Psoas muscle (tissue), 8 donors: Measurements from ENCODE around the gene DNA2. TPM values are rescaled to one million over a fixed set of nuclear protein-coding genes. Genes with fewer than 3 reads are reported as not detected.
A peak's percentile ranks its signal among the peaks of the same experiment; 100 is the strongest.

Source experiments
- ATAC-seq, 4 donors: fragments of 200-7000 bp; cut with Tn5 transposase; one replicate each; pipeline ENCODE4 v1.9.1; 2020; ENCODE audit warnings: moderate library complexity in 3 of 4, mild to moderate bottlenecking in 2 of 4
- DNase-seq, 2 donors: peaks; one replicate each; pipeline ENCODE4 v3.0.0-alpha.2; 2020
- H3K27ac ChIP-seq: fragments of 200-600 bp; one replicate; pipeline ENCODE4 v1.8.0; 2022
- H3K27me3 ChIP-seq, 3 donors: fragments of 200-600 bp in 1 of 3; one replicate each; pipeline versions ENCODE4 v1.6.1 to v1.8.0; 2013 to 2022; ENCODE audit warnings: low read length in 2 of 3, mild to moderate bottlenecking in 2 of 3, moderate library complexity in 1 of 3; ENCODE audit not compliant: insufficient read depth in 3 of 3
- H3K36me3 ChIP-seq, 2 donors: fragments of 200-600 bp in 1 of 2; one replicate each; pipeline versions ENCODE4 v1.6.1 to v1.8.0; 2013 to 2022; ENCODE audit warnings: low read depth in 1 of 2, mild to moderate bottlenecking in 1 of 2, moderate library complexity in 1 of 2; ENCODE audit not compliant: insufficient read depth in 1 of 2
- H3K4me1 ChIP-seq: fragments of 200-600 bp; one replicate; pipeline ENCODE4 v1.8.0; 2022
- H3K4me3 ChIP-seq: fragments of 200-600 bp; one replicate; pipeline ENCODE4 v1.8.0; 2022; ENCODE audit warnings: mild to moderate bottlenecking
- H3K9me3 ChIP-seq: fragments of 200-600 bp; one replicate; pipeline ENCODE4 v1.8.0; 2022
- CTCF ChIP-seq: fragments of 200-600 bp; IDR thresholded peaks from one replicate; pipeline ENCODE4 v1.8.0; 2022; ENCODE audit warnings: antibody characterized with exemption
- WGBS, 3 donors: extraction: QIAGEN DNeasy Blood & Tissue Kit; methylation state at CpG; one replicate each; pipeline versions ENCODE4 v1.1.6 to v1.1.7; 2013; 5-methylcytosine and 5-hydroxymethylcytosine counted together
- intact Hi-C, 2 donors: fragments of 100-400 bp; cut with DNase I; formaldehyde crosslinking; loops; one replicate each; pipeline versions ENCODE4 v1.11.0 to v1.14.2; 2022
- polyA plus RNA-seq, 3 donors: library from polyadenylated mRNA; stranded (reverse); fragments of 200-250 nt; gene quantifications; one replicate each; pipeline ENCODE4 v1.2.3, GENCODE V29; 2013
- total RNA-seq, 4 donors: library from RNA; stranded (reverse); fragmentation: NEBNext Ultra II Directional in 2 of 4; extraction: Animal tissue kit (Norgen Biotek cat#: 25700) in 2 of 4; gene quantifications; one replicate each; pipeline versions ENCODE4 v1.2.1 to v1.2.4, GENCODE V29; 2021 to 2023
- donor health status: healthy with polysubstance abuse.
- donor health status: DM: no; HTN: no; CAD: no; lungs with moderate emphysema.
- donor health status: Bipolar disorder and iron deficiency.
- donor health status: healthy.
- donor health status: DM: yes; HTN: yes; CAD: no.
- donor health status: DM: no; HTN: no; CAD: no.
- donor health status: DM: no; HTN: no; CAD: no.
- donor health status: DM: yes; HTN: yes; CAD: no.

The DNA2 gene
- total and polyA plus RNA-seq, 7 donors: 0.56 to 3.8 (median 1.7) TPM

- Histone ChIP-seq H3K27ac (no peak overlapping the region), H3K4me1 (no peaks in the 10 kb centered on the region), H3K27me3 (no peaks in the 10 kb centered on the region), H3K4me3 (no peak overlapping the region), H3K36me3 (peaks cover 0 to 18% of the 10 kb centered on the region in 2 donors), H3K9me3 (no peaks in the 10 kb centered on the region)
- 89 to 96% (median 90%) methylated on average over 5 of the region's 5 CpGs for WGBS, 3 donors
- ATAC-seq (no peak), DNase-seq (no peak)
- intact Hi-C loops: no loop called here
- TF ChIP-seq CTCF: no peak
Measured at GRCh38 chr10:68423522-68423921, 48.3 kb downstream of the DNA2 start.

- TF ChIP-seq CTCF: no peak
- ATAC-seq: no peak
- H3K27me3 ChIP-seq: no peaks in the 10 kb centered on the region
- H3K4me3 ChIP-seq: no peak overlapping the region
- WGBS, 3 donors: 94 to 95% (median 94%) methylated on average over 3 of the region's 3 CpGs
- no peaks in the 10 kb centered on the region for H3K9me3 ChIP-seq
- DNase-seq: no peak
- peaks cover 0 to 18% of the 10 kb centered on the region in 2 donors for H3K36me3 ChIP-seq
- H3K4me1 ChIP-seq: no peaks in the 10 kb centered on the region
- intact Hi-C loops: no loop called here
- H3K27ac ChIP-seq: no peak overlapping the region
Measured at GRCh38 chr10:68419376-68419775, 52.4 kb downstream of the DNA2 start.

- Histone ChIP-seq H3K36me3 (no peaks in the 10 kb centered on the region), H3K27me3 (no peaks in the 10 kb centered on the region), H3K9me3 (no peaks in the 10 kb centered on the region), H3K4me1 (peaks cover 8% of the 10 kb centered on the region), H3K4me3 (no peak overlapping the region), H3K27ac (no peak overlapping the region)
- WGBS, 3 donors: 92 to 99% (median 94%) methylated on average over 2 of the region's 2 CpGs
- intact Hi-C loops: no loop called here
- no peak for TF ChIP-seq CTCF
- DNase-seq (no peak), ATAC-seq (no peak)
Measured at GRCh38 chr10:68408898-68409518, 62.8 kb downstream of the DNA2 start.

GRCh38 chr10:68406815-68407548 is 64.8 kb downstream of the DNA2 start, which contains the start of gene RUFY2:
TSS of gene RUFY2 (minus strand) at chr10:68407277. CDS start at chr10:68407189, 88 bp downstream.
- Histone ChIP-seq H3K4me3 (peak within 1 kb of the TSS; percentile 98), H3K4me1 (peaks cover 8% of the 10 kb centered on the region), H3K9me3 (no peaks in the 10 kb centered on the region), H3K36me3 (no peaks in the 10 kb centered on the region), H3K27me3 (no peaks in the 10 kb centered on the region), H3K27ac (peak within 1 kb of the TSS; percentile 93)
- intact Hi-C loops: no loop called here
- 0 to 1% (median 1%) methylated on average over 50 to 79 of the region's 79 CpGs for WGBS, 3 donors
- DNase-seq (peak; percentile 84 to 90), ATAC-seq (peak; percentile 97 to 98 (median 97))
- peak; percentile 95 for TF ChIP-seq CTCF
